Aorta (tissue), 5 donors: ENCODE data around the gene CARD9. TPM values are rescaled to one million over a fixed set of nuclear protein-coding genes. Genes with fewer than 3 reads are reported as not detected.

ENCODE experiments used
- ATAC-seq: fragments of 200-7000 bp; cut with Tn5 transposase; one replicate; pipeline ENCODE4 v1.9.1; 2022; ENCODE audit warnings: moderate library complexity; ENCODE audit not compliant: low FRiP score
- DNase-seq, 2 donors: peaks; one replicate each; pipeline ENCODE4 v3.0.0-alpha.2; 2020
- H3K27ac ChIP-seq, 2 donors: one replicate each; pipeline ENCODE4 v1.5.1; 2013; ENCODE audit warnings: low read length in 2 of 2, mild to moderate bottlenecking in 2 of 2, moderate library complexity in 2 of 2, control low read depth in 1 of 2, inconsistent platforms in 1 of 2, low read depth in 1 of 2
- H3K27me3 ChIP-seq, 2 donors: one replicate each; pipeline ENCODE4 v1.6.1; 2013; ENCODE audit warnings: control low read depth in 1 of 2, low read length in 1 of 2, mild to moderate bottlenecking in 1 of 2, moderate library complexity in 1 of 2; ENCODE audit not compliant: insufficient read depth in 2 of 2, control insufficient read depth in 1 of 2
- H3K36me3 ChIP-seq, 2 donors: one replicate each; pipeline ENCODE4 v1.6.1; 2013; ENCODE audit warnings: control low read depth in 1 of 2, low read length in 1 of 2, mild to moderate bottlenecking in 1 of 2; ENCODE audit not compliant: insufficient read depth in 2 of 2, control insufficient read depth in 1 of 2
- H3K4me1 ChIP-seq, 2 donors: one replicate each; pipeline ENCODE4 v1.6.1; 2013; ENCODE audit warnings: low read length in 2 of 2, control low read depth in 1 of 2, mild to moderate bottlenecking in 1 of 2, moderate library complexity in 1 of 2; ENCODE audit not compliant: insufficient read depth in 2 of 2, control insufficient read depth in 1 of 2
- H3K4me3 ChIP-seq, 2 donors: one replicate each; pipeline ENCODE4 v1.5.1; 2013; ENCODE audit warnings: low read length in 2 of 2, control low read depth in 1 of 2, mild to moderate bottlenecking in 1 of 2
- H3K9me3 ChIP-seq: one replicate; pipeline ENCODE4 v1.6.1; 2013; ENCODE audit warnings: mild to moderate bottlenecking, low read length; ENCODE audit not compliant: control insufficient read depth
- WGBS, 2 donors: extraction: QIAGEN DNeasy Blood & Tissue Kit; methylation state at CpG; one replicate each; pipeline ENCODE4 v1.1.7; 2013; 5-methylcytosine and 5-hydroxymethylcytosine counted together
- intact Hi-C, 2 donors: fragments of 100-400 bp; cut with DNase I; formaldehyde crosslinking; loops; one replicate each; pipeline versions ENCODE4 v1.14.2 to v1.15.0; 2022
- polyA plus RNA-seq, 2 donors: library from polyadenylated mRNA; stranded (reverse); fragments of 200-250 nt; gene quantifications; one replicate each; pipeline ENCODE4 v1.2.3, GENCODE V29; 2013
- total RNA-seq, 2 donors: library from RNA; stranded (reverse); fragmentation: NEBNext Ultra II Directional; extraction: Animal tissue kit (Norgen Biotek cat#: 25700); gene quantifications; one replicate each; pipeline ENCODE4 v1.2.1, GENCODE V29; 2021
- donor health status: healthy with polysubstance abuse.
- donor health status: Bipolar disorder and iron deficiency.
- donor health status: DM: no; HTN: no; CAD: no.
- donor health status: DM: no; HTN: no; CAD: no.
- donor health status: DM: yes; HTN: yes; CAD: no.

Gene CARD9
- total and polyA plus RNA-seq, 4 donors = 1.4 to 5.3 (median 3.5) TPM

DNA sequence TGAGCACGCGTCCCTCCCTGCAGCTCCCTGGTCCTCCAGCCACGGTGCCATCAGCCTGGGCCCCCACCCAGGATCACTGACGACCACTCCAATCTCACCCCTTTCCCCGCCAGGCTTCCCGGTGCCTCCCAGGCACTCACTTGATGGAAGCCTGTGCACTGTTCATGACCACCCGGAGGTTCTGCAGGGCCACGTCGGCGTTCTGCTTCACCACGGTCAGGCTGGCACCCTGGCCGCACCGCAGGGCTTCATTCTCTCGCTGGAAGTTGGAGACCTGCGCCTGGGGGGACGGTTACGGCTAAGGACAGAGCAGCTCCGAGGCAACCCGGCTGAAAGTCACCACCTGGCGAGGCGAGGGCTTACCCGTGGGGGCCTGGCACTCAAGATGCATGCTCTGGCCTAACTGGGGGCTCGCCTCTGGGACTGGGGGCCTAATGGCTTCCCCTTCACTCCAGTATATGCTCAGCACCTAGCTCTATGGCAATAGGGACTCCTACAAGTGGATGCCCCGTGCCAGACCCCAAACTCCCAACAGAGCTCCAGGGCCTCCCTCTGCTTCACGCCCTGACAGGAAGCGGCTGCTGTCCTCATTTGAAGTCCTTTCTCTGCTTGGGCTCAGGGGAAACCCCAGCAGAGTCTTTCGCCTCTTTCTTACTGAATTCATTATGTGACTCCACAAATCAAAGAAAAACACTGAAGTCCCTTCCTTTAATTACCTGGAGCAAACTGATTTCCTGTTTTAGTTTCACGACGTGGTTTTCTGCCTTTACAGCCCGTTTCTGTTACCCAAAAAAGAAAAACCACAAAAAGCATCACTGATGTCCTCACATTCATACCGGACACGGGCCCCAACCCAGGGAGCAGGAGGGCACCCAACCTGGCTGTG lies 30.7 kb upstream of the CARD9 start:
- no peak for ATAC-seq
- no peaks in the 10 kb centered on the region for H3K9me3 ChIP-seq
- no peak for DNase-seq
- no peaks in the 10 kb centered on the region for H3K27me3 ChIP-seq
- WGBS, 2 donors = 89 to 90% methylated on average over 32 of the region's 32 CpGs
- H3K4me3 ChIP-seq = no peak overlapping the region
- no peaks in the 10 kb centered on the region for H3K4me1 ChIP-seq
- intact Hi-C loops = no loop called here
- no peaks in the 10 kb centered on the region for H3K36me3 ChIP-seq
- H3K27ac ChIP-seq = no peak overlapping the region

DNA sequence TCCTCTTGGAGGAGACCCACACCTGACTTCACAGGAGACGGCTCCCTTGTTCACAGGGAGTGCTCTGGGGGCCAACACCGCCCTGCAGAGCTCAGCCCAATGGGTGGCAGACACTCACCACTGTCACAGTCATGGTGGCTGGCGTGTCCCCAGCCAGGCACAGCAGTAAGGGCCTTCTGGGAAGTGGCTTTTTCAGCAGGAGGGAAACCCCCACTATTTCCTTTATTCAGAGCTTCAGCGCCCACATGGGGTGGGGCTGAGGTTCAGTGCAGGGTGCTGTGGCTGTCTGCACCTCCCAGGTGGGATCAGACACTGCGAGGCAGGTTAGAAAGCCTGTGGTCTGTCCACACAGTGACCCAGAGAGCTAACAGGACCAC lies 30.1 kb upstream of the CARD9 start:
- DNase-seq (no peak), ATAC-seq (no peak)
- Histone ChIP-seq H3K27ac (no peak overlapping the region), H3K36me3 (no peaks in the 10 kb centered on the region), H3K9me3 (no peaks in the 10 kb centered on the region), H3K27me3 (no peaks in the 10 kb centered on the region), H3K4me1 (no peaks in the 10 kb centered on the region), H3K4me3 (no peak overlapping the region)
- WGBS, 2 donors = 93 to 95% methylated on average over 5 of the region's 5 CpGs
- intact Hi-C loops = no loop called here

DNA sequence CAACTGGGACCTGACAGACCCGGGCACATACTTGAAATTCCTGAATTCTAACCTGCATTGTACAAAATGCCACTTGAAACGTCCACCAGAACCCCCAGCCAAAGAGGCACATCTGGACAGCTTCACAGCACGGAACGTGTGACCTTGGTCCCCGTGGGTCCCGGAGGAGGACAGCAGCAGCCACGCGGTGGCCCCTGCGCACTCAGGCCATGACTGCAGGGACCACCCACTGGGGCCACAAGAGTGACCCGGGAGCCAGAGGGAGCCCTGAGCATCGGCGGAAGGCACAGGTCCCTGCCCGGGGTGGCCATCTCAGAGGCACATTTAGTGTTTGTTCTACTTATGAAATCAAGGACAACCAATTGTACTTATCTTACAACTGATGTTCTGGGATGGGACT lies 28.6 kb upstream of the CARD9 start:
- 68% methylated on average over 13 of the region's 13 CpGs for WGBS, 2 donors
- ATAC-seq = no peak
- intact Hi-C loops = no loop called here

DNA sequence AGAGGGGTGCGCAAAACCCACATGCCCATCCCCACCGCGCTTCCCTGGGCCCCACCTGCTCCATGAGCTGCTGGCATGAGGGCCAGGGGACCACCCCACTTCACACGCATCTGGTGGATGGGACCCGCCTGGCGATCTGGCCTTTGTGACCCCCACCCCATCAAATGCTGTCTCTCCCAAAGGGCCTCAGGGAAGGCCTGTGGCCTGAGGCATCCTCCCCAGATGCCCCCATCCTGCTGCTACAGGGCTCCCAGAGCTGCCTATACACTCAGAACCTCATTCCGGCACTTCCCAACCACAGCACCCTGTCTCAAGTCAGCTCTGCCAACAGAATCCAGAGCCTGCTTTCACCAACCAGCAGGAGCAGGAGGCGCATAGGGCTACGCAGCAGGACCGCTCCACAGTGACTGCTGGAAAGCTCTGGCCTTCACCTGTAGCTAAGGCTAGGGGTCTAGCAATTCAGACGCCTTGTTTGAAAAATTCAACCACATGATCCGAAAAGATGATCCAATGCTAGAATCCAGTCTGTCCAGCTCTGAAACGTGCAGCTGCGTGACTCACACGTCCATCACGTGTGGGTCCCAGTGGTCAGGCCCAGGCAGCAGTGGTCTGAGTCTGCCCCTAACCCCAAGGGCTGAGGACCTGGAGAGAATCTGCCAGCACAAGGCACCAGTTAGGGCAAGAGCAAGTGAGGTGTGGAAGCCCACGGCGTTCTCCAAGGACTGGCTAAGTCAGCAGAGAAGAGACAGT lies 27.9 kb upstream of the CARD9 start:
- ATAC-seq (no peak), DNase-seq (no peak)
- 89 to 90% methylated on average over 18 of the region's 18 CpGs for WGBS, 2 donors
- H3K4me1 ChIP-seq = no peaks in the 10 kb centered on the region
- H3K9me3 ChIP-seq = no peaks in the 10 kb centered on the region
- H3K4me3 ChIP-seq = no peak overlapping the region
- intact Hi-C loops = no loop called here
- H3K36me3 ChIP-seq = no peaks in the 10 kb centered on the region
- H3K27ac ChIP-seq = no peak overlapping the region
- H3K27me3 ChIP-seq = no peaks in the 10 kb centered on the region

More for the DNA sequence above, 28.6 kb upstream of the CARD9 start:
- no peaks in the 10 kb centered on the region for H3K36me3 ChIP-seq
- H3K9me3 ChIP-seq = no peaks in the 10 kb centered on the region
- DNase-seq = no peak
- H3K27me3 ChIP-seq = no peaks in the 10 kb centered on the region
- H3K4me3 ChIP-seq = no peak overlapping the region
- H3K4me1 ChIP-seq = no peaks in the 10 kb centered on the region
- H3K27ac ChIP-seq = no peak overlapping the region

DNA sequence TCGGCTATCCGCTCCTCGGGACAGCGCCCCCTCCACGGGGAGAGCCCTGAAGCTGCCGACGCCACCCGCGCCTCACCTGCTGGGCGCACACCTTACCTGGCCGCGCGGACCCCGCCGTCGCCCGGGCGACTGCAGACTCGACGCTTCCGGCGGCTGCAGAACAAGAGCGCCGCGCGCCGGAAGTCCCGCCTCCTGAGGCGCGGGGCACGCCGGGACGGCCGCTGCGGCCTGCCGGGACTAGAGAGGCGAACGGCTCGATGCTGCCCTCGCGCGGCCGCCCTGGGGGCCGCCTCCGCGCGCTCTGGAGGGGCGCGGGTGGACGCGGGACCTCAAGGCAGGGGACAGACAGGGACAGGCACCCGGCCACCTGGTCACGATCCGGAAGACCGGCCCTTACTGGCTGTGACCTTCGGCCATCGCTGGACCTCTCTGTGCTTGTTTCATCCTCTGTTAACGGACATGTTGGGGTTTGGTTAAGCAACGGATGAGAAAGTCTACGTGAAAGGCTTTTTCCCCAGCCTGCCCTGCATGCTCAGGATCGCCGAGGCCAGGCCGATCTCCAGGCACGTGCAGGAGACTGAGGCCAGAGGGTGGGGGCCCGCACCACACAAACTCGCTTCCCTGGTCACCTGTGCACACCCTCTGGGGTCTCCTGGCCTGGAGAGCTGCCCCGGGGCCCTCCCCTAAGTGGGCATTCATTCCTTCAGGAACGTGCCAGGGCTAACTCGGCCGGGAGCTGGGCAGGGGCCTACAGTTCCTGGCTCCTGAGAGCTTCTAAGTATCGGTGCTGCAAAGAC lies 26.8 kb upstream of the CARD9 start, which contains the start of gene SNAPC4:
TSS of gene SNAPC4 (minus strand) at position 133 of the 797 bp plus-strand sequence. CDS start 1,742 bp downstream, outside the sequence.
- Histone ChIP-seq H3K27ac (peak within 1 kb of the TSS in 1 of 2 donors; percentile 10), H3K9me3 (no peaks in the 10 kb centered on the region), H3K36me3 (peaks cover 0 to 3% of the 10 kb centered on the region in 2 donors), H3K4me1 (no peaks in the 10 kb centered on the region), H3K4me3 (peak within 1 kb of the TSS; percentile 78 to 85), H3K27me3 (no peaks in the 10 kb centered on the region)
- 4 to 5% methylated on average over 63 to 71 of the region's 71 CpGs for WGBS, 2 donors
- DNase-seq = peak; percentile 90 to 96
- ATAC-seq = peak; percentile 94
- intact Hi-C loops = no loop called here

DNA sequence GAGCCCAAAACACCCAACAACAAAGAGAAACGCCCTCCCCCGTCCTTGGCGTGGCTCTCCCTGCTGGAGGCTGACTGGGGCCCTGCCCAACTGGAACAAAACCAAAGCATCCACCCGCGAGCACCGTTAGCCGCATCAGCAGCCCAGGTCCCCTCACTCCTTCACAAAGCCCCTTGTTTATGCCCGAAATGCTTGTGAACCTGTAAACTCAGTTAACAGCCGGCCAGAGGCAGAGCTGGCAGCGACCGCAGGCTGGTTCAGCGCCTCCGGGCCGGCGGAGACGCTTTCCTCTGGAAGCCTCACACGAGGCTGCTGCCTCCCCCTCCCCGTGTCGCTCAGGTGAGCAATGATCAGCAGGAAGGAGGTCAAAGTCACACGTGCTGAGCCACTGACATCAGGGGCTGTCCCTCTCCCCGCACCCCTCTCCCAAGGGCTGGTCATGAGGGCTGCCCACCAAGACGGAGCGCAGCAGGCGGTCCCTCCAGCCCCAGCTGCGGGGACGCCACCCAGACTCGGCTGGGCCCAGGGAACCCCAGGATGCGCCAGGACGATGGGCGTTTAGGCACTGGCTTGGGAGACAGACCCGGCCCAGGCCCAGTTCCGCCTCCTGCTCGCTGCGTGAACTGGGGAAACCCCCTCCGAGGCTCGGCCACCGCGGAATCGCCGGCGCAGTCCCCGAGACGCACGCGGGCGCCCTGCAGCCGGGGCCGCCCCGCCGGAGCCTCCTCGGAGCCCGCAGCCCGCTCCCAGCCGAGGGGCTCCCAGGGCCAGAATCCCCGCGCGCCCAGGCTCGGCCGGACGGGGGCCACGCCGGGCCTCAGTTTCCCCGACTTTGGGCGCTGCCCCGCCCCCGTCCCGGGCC lies 25.9 kb upstream of the CARD9 start:
- Histone ChIP-seq H3K9me3 (no peaks in the 10 kb centered on the region), H3K36me3 (peaks cover 0 to 4% of the 10 kb centered on the region in 2 donors), H3K27me3 (no peaks in the 10 kb centered on the region), H3K4me1 (no peaks in the 10 kb centered on the region), H3K27ac (no peak overlapping the region), H3K4me3 (peak overlapping the region; percentile 78 to 85)
- WGBS, 2 donors = 1% methylated on average over 51 to 67 of the region's 67 CpGs
- intact Hi-C loops = no loop called here
- ATAC-seq (no peak), DNase-seq (no peak)

DNA sequence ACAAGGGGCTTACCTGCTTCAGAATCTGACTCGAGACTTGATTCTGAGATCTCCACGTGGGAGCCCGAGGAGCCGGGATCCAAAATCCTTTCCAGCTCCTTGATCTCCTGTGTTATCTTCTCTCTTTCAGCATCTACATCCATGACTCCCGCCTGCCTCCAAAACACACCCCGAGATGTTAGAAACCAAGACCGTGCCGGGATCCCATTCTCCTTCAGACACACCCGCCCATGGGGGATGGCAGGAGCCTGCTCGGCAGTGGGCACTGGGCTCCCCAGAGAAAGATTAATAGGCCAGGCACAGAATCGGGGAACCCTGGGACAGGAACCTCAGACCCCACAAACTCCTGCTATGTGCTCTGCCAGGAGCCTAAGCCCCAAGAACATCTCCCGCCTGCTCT lies 24.8 kb upstream of the CARD9 start:
- ATAC-seq (no peak), DNase-seq (no peak)
- Histone ChIP-seq H3K4me3 (no peak overlapping the region), H3K4me1 (no peaks in the 10 kb centered on the region), H3K9me3 (no peaks in the 10 kb centered on the region), H3K27me3 (no peaks in the 10 kb centered on the region), H3K27ac (no peak overlapping the region), H3K36me3 (peaks cover 0 to 4% of the 10 kb centered on the region in 2 donors)
- 92% methylated on average over 12 of the region's 12 CpGs for WGBS, 2 donors
- intact Hi-C loops = no loop called here

DNA sequence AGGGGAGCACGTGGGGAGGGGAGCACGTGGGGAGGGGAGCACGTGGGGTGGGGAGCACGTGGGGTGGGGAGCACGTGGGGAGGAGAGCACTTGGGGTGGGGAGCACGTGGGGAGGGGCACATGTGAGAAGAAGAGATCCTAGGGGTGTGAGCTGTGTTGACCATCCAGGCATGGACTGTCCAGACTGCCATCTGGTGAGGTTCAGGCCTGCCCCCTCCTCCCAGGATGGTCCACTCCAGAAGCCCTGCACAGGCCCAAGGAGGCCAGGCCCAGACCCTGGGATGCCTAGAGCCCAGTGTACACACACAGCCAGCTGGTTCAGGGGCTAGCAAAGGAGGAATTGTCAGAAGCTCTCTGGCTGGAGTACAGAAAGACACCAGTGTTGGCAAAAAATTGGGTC lies 24.2 kb upstream of the CARD9 start:
- intact Hi-C loops = no loop called here
- Histone ChIP-seq H3K4me1 (no peaks in the 10 kb centered on the region), H3K27ac (no peak overlapping the region), H3K27me3 (no peaks in the 10 kb centered on the region), H3K9me3 (no peaks in the 10 kb centered on the region), H3K36me3 (peaks cover 0 to 4% of the 10 kb centered on the region in 2 donors), H3K4me3 (no peak overlapping the region)
- ATAC-seq (no peak), DNase-seq (no peak)
- WGBS, 2 donors = 73 to 74% methylated on average over 3 to 6 of the region's 6 CpGs
